KMS-11 (cell line): ENCODE data around the gene IL12RB2.

ENCODE experiments used
- H2AFZ ChIP-seq: fragments of 200-600 bp; sonication (generic); 2 replicates; pipeline ENCODE4 v1.6.1; 2016; ENCODE audit warnings: antibody characterized with exemption, mixed run types, low read depth
- H3K27ac ChIP-seq: fragments of 200-600 bp; sonication (generic); 2 replicates; pipeline ENCODE4 v1.6.1; 2016; ENCODE audit warnings: mild to moderate bottlenecking, mixed run types
- H3K27me3 ChIP-seq: fragments of 200-600 bp; sonication (generic); 2 replicates; pipeline ENCODE4 v1.6.1; 2017; ENCODE audit warnings: mild to moderate bottlenecking, low read depth, mixed run types, moderate library complexity; ENCODE audit not compliant: insufficient read depth
- H3K36me3 ChIP-seq: fragments of 200-600 bp; sonication (generic); 2 replicates; pipeline ENCODE4 v1.6.1; 2017; ENCODE audit warnings: mild to moderate bottlenecking, mixed run types; ENCODE audit not compliant: insufficient read depth
- H3K4me1 ChIP-seq: fragments of 200-600 bp; sonication (generic); 2 replicates; pipeline ENCODE4 v1.6.1; 2016; ENCODE audit warnings: mild to moderate bottlenecking, low read depth, mixed run types; ENCODE audit not compliant: poor library complexity, severe bottlenecking
- H3K4me2 ChIP-seq: fragments of 200-600 bp; sonication (generic); 2 replicates; pipeline ENCODE4 v1.7.0; 2016; ENCODE audit warnings: mild to moderate bottlenecking, mixed run types
- H3K4me3 ChIP-seq: fragments of 200-600 bp; sonication (generic); IDR thresholded peaks from 2 replicates; pipeline ENCODE4 v1.6.1; 2017; ENCODE audit warnings: low read depth, low read length, mixed read lengths; ENCODE audit not compliant: insufficient read depth
- H3K79me2 ChIP-seq: fragments of 200-600 bp; sonication (generic); 2 replicates; pipeline ENCODE4 v1.6.1; 2016; ENCODE audit warnings: low read depth, mixed run types; ENCODE audit not compliant: insufficient read depth
- H3K9ac ChIP-seq: fragments of 200-600 bp; sonication (generic); 2 replicates; pipeline ENCODE4 v1.6.1; 2016; ENCODE audit warnings: mild to moderate bottlenecking, mixed run types
- H4K20me1 ChIP-seq: fragments of 200-600 bp; sonication (generic); 2 replicates; pipeline ENCODE4 v1.6.1; 2016; ENCODE audit warnings: mild to moderate bottlenecking, mixed run types; ENCODE audit not compliant: insufficient read depth
- TF ChIP-seq, protein P1 (sequence below): fragments of 200-600 bp; sonication (generic); conservative IDR thresholded peaks from 2 replicates; pipeline ENCODE4 v1.6.1; 2017; ENCODE audit warnings: low read depth, mild to moderate bottlenecking, antibody characterized with exemption, low read length, moderate library complexity, mixed read lengths

Gene IL12RB2

GRCh38 chr1:67383999-67384638 is 76.4 kb downstream of the IL12RB2 start:
- no peaks in the 10 kb centered on the region for H3K4me1 ChIP-seq
- no peak overlapping the region for H3K4me3 ChIP-seq
- no peak overlapping the region for H3K27ac ChIP-seq
- no peaks in the 10 kb centered on the region for H3K79me2 ChIP-seq
- TF ChIP-seq, protein P1, sequence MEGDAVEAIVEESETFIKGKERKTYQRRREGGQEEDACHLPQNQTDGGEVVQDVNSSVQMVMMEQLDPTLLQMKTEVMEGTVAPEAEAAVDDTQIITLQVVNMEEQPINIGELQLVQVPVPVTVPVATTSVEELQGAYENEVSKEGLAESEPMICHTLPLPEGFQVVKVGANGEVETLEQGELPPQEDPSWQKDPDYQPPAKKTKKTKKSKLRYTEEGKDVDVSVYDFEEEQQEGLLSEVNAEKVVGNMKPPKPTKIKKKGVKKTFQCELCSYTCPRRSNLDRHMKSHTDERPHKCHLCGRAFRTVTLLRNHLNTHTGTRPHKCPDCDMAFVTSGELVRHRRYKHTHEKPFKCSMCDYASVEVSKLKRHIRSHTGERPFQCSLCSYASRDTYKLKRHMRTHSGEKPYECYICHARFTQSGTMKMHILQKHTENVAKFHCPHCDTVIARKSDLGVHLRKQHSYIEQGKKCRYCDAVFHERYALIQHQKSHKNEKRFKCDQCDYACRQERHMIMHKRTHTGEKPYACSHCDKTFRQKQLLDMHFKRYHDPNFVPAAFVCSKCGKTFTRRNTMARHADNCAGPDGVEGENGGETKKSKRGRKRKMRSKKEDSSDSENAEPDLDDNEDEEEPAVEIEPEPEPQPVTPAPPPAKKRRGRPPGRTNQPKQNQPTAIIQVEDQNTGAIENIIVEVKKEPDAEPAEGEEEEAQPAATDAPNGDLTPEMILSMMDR, result no peak
- no peaks in the 10 kb centered on the region for H3K27me3 ChIP-seq
- H2AFZ ChIP-seq, result no peak overlapping the region
- H3K4me2 ChIP-seq, result no peak overlapping the region
- H4K20me1 ChIP-seq, result no peaks in the 10 kb centered on the region
- H3K36me3 ChIP-seq, result no peaks in the 10 kb centered on the region
- no peak overlapping the region for H3K9ac ChIP-seq

DNA sequence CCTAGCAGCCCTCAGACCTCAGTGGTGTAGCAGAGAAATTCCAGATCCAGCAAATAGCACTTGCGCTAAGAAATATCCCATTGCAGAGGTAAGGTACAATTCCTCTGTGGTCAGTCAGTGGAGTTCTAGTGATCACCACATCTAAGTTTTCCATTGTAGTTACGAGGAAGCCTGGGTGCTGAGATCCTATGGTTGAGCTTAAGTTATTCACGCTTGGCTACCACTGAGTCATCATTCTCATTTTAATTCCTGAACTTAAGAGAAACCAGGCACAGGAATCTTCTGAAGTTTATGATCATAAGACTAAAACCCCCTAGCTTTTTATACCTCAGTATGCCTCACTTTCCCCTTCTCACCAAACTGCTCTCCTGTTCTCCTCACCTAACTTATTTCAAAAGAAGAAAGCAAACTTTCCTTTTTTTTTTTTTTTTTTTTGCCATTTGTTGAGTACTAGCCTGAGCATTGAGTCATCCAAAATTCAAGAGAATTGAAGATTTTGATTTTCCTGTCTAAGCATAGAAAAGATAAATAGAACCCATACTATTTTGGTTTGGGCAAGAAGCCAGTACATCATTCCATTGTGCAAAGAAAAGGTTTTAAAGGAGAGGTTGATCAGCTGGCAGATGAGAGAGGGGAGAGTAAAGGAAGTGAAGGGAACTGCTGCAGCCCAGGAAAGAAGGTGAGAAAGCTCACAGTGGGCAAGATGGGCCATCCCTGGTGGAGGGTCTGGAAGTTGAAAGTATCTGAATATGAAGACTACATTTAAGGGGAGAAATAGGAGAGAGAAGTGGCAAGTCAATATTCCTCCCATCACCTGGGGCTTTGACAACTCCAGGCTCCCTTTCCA is 82.6 kb downstream of the IL12RB2 start:
- no peak overlapping the region for H3K4me2 ChIP-seq
- H3K27ac ChIP-seq, result no peak overlapping the region
- H2AFZ ChIP-seq, result no peak overlapping the region
- no peak overlapping the region for H3K9ac ChIP-seq
- H3K27me3 ChIP-seq, result no peaks in the 10 kb centered on the region
- H3K79me2 ChIP-seq, result no peaks in the 10 kb centered on the region
- no peak overlapping the region for H3K4me3 ChIP-seq
- no peaks in the 10 kb centered on the region for H3K4me1 ChIP-seq
- TF ChIP-seq, protein P1, result no peak
- H3K36me3 ChIP-seq, result no peaks in the 10 kb centered on the region
- no peaks in the 10 kb centered on the region for H4K20me1 ChIP-seq

DNA sequence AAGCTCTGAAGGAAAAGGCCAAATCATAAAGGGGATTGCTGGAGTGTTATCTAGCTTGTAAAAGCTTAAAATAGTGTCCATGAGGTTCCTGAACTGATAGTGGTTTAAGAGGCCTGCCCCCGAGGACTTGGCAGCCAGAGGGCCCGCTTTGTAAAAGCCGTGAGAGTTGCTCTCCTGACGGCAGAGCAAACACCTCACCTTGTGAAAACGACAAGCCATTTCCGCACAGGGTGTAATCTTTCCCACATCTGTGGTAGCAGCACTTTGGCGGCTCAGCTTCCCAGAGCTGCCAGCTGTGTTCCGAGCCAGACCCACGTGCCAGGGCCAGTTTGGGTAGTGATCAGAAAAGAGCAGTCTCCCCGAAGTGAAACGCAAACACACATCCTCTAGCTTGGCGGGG is 85.6 kb downstream of the IL12RB2 start:
- no peak overlapping the region for H3K4me3 ChIP-seq
- H3K79me2 ChIP-seq, result no peaks in the 10 kb centered on the region
- no peaks in the 10 kb centered on the region for H3K4me1 ChIP-seq
- no peak overlapping the region for H3K27ac ChIP-seq
- TF ChIP-seq, protein P1, result no peak
- H3K27me3 ChIP-seq, result no peaks in the 10 kb centered on the region
- H2AFZ ChIP-seq, result no peak overlapping the region
- H3K36me3 ChIP-seq, result no peaks in the 10 kb centered on the region
- no peaks in the 10 kb centered on the region for H4K20me1 ChIP-seq
- no peak overlapping the region for H3K9ac ChIP-seq
- no peak overlapping the region for H3K4me2 ChIP-seq

DNA sequence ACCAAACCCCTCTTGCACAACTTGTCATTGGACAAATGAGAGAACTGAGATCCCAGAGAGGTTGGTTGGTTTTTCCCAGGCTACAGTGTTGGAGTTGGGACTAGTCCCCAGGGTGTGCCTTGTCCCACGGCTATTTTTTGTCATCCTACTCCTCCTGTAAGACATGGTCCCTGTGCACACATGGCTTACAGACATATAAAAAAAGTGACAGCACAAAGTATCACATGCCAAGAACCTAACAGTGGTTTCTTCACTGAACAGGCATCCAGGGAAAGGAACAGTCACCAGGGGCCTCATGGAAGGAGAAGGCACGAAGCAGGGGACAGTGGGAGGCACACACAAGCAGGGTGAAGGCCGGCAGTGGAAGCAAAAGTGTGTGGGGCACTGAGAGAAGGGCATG is 86.1 kb downstream of the IL12RB2 start:
- no peaks in the 10 kb centered on the region for H3K27me3 ChIP-seq
- no peak overlapping the region for H3K9ac ChIP-seq
- no peaks in the 10 kb centered on the region for H4K20me1 ChIP-seq
- no peak overlapping the region for H3K4me2 ChIP-seq
- no peaks in the 10 kb centered on the region for H3K79me2 ChIP-seq
- H3K4me3 ChIP-seq, result no peak overlapping the region
- H3K36me3 ChIP-seq, result no peaks in the 10 kb centered on the region
- H3K4me1 ChIP-seq, result no peaks in the 10 kb centered on the region
- H3K27ac ChIP-seq, result no peak overlapping the region
- no peak overlapping the region for H2AFZ ChIP-seq
- TF ChIP-seq, protein P1, result no peak
